Gastrocnemius medialis (tissue), 4 donors: Measurements from ENCODE around the gene LTK. TPM values are rescaled to one million over a fixed set of nuclear protein-coding genes. Genes with fewer than 3 reads are reported as not detected.

Experiments used
- ATAC-seq, 2 donors: fragments of 150-250 bp; one replicate each; pipeline ENCODE4 v1.9.1; 2016
- DNase-seq, 2 donors: peaks; one replicate each; pipeline ENCODE4 v3.0.0-alpha.2; 2019
- H3K27ac ChIP-seq, 4 donors: fragments of 200-600 bp; sonication (generic); 1 replicate in 1 of 4; 2 replicates in 3 of 4; pipeline ENCODE4 v1.5.1; 2016 to 2018; ENCODE audit warnings: mild to moderate bottlenecking in 2 of 4, moderate library complexity in 1 of 4
- H3K27me3 ChIP-seq, 3 donors: fragments of 200-600 bp; sonication (generic) in 2 of 3; 1 replicate in 1 of 3; 2 replicates in 2 of 3; pipeline versions ENCODE4 v1.5.1 to v1.6.0; 2016 to 2019; ENCODE audit warnings: mild to moderate bottlenecking in 1 of 3, moderate library complexity in 1 of 3
- H3K36me3 ChIP-seq, 2 donors: fragments of 200-600 bp; sonication (generic) in 1 of 2; one replicate each; pipeline ENCODE4 v1.5.1; 2017 to 2018
- H3K4me1 ChIP-seq, 2 donors: fragments of 200-600 bp; sonication (generic) in 1 of 2; one replicate each; pipeline ENCODE4 v1.5.1; 2016 to 2017; ENCODE audit warnings: mild to moderate bottlenecking in 2 of 2
- H3K4me3 ChIP-seq, 4 donors: fragments of 200-600 bp; sonication (generic) in 3 of 4; 1 replicate in 1 of 4; 2 replicates in 3 of 4; pipeline ENCODE4 v1.5.1; 2016 to 2019; ENCODE audit warnings: mild to moderate bottlenecking in 2 of 4
- H3K9me3 ChIP-seq, 3 donors: fragments of 200-600 bp; sonication (generic) in 2 of 3; 1 replicate in 1 of 3; 2 replicates in 2 of 3; pipeline ENCODE4 v1.5.1; 2016 to 2019
- CTCF ChIP-seq, 5 experiments: fragments of 450-650 bp in 3 of 5; fragments of 200-600 bp in 2 of 5; sonication (generic) in 2 of 5; IDR thresholded peaks in 4 of 5; conservative IDR thresholded peaks in 1 of 5; 1 replicate in 4 of 5; 2 replicates in 1 of 5; pipeline ENCODE4 v1.5.1; 2016 to 2019; ENCODE audit warnings: antibody characterized with exemption in 5 of 5, mild to moderate bottlenecking in 3 of 5, moderate library complexity in 3 of 5
- POLR2A ChIP-seq, 2 donors: fragments of 450-650 bp; IDR thresholded peaks; one replicate each; pipeline ENCODE4 v1.6.1; 2017; ENCODE audit warnings: antibody characterized with exemption in 2 of 2, mild to moderate bottlenecking in 2 of 2, moderate library complexity in 2 of 2
- in situ Hi-C, 4 donors: fragments of 200-750 bp; cut with MboI; loops; one replicate each; pipeline versions ENCODE4 v1.15.0 to v1.8.0; 2017; ENCODE audit warnings: low sequenced_read_pairs in 4 of 4
- intact Hi-C: fragments of 100-400 bp; cut with DNase I; formaldehyde crosslinking; loops from one replicate; pipeline ENCODE4 v1.15.1; 2023; ENCODE audit warnings: low total_unique reads
- total RNA-seq, 4 donors: library from RNA; depleted of rRNA; stranded (reverse); fragments of >200 nt; gene quantifications; one replicate each; pipeline versions ENCODE4 v1.1.0 to v1.2.3, GENCODE V29; 2016

Gene LTK
- total RNA-seq, 4 donors from 2014 or later: 0.34 to 0.68 TPM; not detected in 2

GRCh38 chr15:41544650-41545015 lies 31.0 kb upstream of the LTK start:
- peak overlapping the region; percentile 69 to 96 (median 90) for H3K4me3 ChIP-seq
- H3K36me3 ChIP-seq: no peaks in the 10 kb centered on the region
- intact Hi-C loops: loop anchor here (5.0 kb wide), 2 partner anchors 78 to 118 kb away; partner anchors contain the start of gene MGA
- TF ChIP-seq POLR2A (IDR thresholded peaks at IDR 0.05) (no peak), CTCF (IDR thresholded peaks at IDR 0.05 in 4 of 5, conservative IDR thresholded peaks at IDR 0.05 in 1 of 5) (no peak)
- peak overlapping the region; percentile 78 to 89 (median 86) for H3K27ac ChIP-seq
- peaks cover 8 to 10% of the 10 kb centered on the region in 2 donors for H3K4me1 ChIP-seq
- no peaks in the 10 kb centered on the region for H3K27me3 ChIP-seq
- DNase-seq (peak in 1 of 2 donors; percentile 54), ATAC-seq (peak; percentile 14 to 35)
- in situ Hi-C loops: no loop called here
- H3K9me3 ChIP-seq: no peaks in the 10 kb centered on the region

GRCh38 chr15:41543521-41543870 lies 29.9 kb upstream of the LTK start:
- Histone ChIP-seq H3K4me3 (peak overlapping the region; percentile 69 to 96 (median 90)), H3K27ac (peak overlapping the region; percentile 78 to 89 (median 86)), H3K4me1 (peaks cover 8 to 10% of the 10 kb centered on the region in 2 donors), H3K27me3 (no peaks in the 10 kb centered on the region), H3K9me3 (no peaks in the 10 kb centered on the region), H3K36me3 (no peaks in the 10 kb centered on the region)
- DNase-seq (no peak), ATAC-seq (no peak)
- TF ChIP-seq CTCF (IDR thresholded peaks at IDR 0.05 in 4 of 5, conservative IDR thresholded peaks at IDR 0.05 in 1 of 5) (no peak), POLR2A (IDR thresholded peaks at IDR 0.05) (no peak)
- intact Hi-C loops: loop anchor here (5.0 kb wide), 2 partner anchors 79 to 119 kb away; partner anchors contain the start of gene MGA
- in situ Hi-C loops: no loop called here

- Histone ChIP-seq H3K27me3 (no peaks in the 10 kb centered on the region), H3K27ac (no peak overlapping the region), H3K9me3 (no peaks in the 10 kb centered on the region), H3K4me3 (no peak overlapping the region), H3K36me3 (peaks cover 0 to 47% of the 10 kb centered on the region in 2 donors), H3K4me1 (no peaks in the 10 kb centered on the region)
- DNase-seq (no peak), ATAC-seq (no peak)
- in situ Hi-C loops: no loop called here
- intact Hi-C loops: no loop called here
- TF ChIP-seq POLR2A (IDR thresholded peaks at IDR 0.05) (no peak), CTCF (IDR thresholded peaks at IDR 0.05 in 4 of 5, conservative IDR thresholded peaks at IDR 0.05 in 1 of 5) (no peak)
These were observed 23.2 kb upstream of the LTK start for GRCh38 chr15:41536866-41537265.

GRCh38 chr15:41535544-41535943 lies 21.9 kb upstream of the LTK start:
- Histone ChIP-seq H3K4me3 (no peak overlapping the region), H3K9me3 (no peaks in the 10 kb centered on the region), H3K27ac (no peak overlapping the region), H3K27me3 (no peaks in the 10 kb centered on the region), H3K36me3 (peaks cover 0 to 58% of the 10 kb centered on the region in 2 donors), H3K4me1 (no peaks in the 10 kb centered on the region)
- in situ Hi-C loops: no loop called here
- no peak for DNase-seq
- TF ChIP-seq POLR2A (IDR thresholded peaks at IDR 0.05): no peak
- no peak for TF ChIP-seq CTCF (IDR thresholded peaks at IDR 0.05 in 4 of 5, conservative IDR thresholded peaks at IDR 0.05 in 1 of 5)
- ATAC-seq: no peak
- intact Hi-C loops: no loop called here

GRCh38 chr15:41530363-41530956 lies 16.8 kb upstream of the LTK start:
- no peak for DNase-seq
- Histone ChIP-seq H3K4me1 (no peaks in the 10 kb centered on the region), H3K27ac (no peak overlapping the region), H3K36me3 (peaks cover 0 to 94% of the 10 kb centered on the region in 2 donors), H3K27me3 (no peaks in the 10 kb centered on the region), H3K9me3 (no peaks in the 10 kb centered on the region), H3K4me3 (no peak overlapping the region)
- in situ Hi-C loops (no loop called here), intact Hi-C loops (no loop called here)
- no peak for ATAC-seq
- no peak for TF ChIP-seq CTCF (IDR thresholded peaks at IDR 0.05 in 4 of 5, conservative IDR thresholded peaks at IDR 0.05 in 1 of 5)
- TF ChIP-seq POLR2A (IDR thresholded peaks at IDR 0.05): no peak
